ENCODE measurements around the gene ATP11B. TPM values are rescaled to one million over a fixed set of nuclear protein-coding genes. Genes with fewer than 3 reads are reported as not detected.

Gene ATP11B
- polyA plus RNA-seq, 4 donors: 54.8 to 66.5 (median 61.7) TPM

- no peak for DNase-seq (ENCODE audit: low read depth in 4 of 4, low spot score in 3 of 4)
Observed at GRCh38 chr3:182941719-182942118, 148.4 kb downstream of the ATP11B start.

- DNase-seq (ENCODE audit: low read depth in 4 of 4, low spot score in 3 of 4): no peak
Observed at GRCh38 chr3:182947888-182948287, 154.6 kb downstream of the ATP11B start.

GRCh38 chr3:182948305-182948704 lies 155.0 kb downstream of the ATP11B start:
- no peak for DNase-seq (ENCODE audit: low read depth in 4 of 4, low spot score in 3 of 4)

GRCh38 chr3:182949688-182950087 lies 156.4 kb downstream of the ATP11B start:
- no peak for DNase-seq (ENCODE audit: low read depth in 4 of 4, low spot score in 3 of 4)

- DNase-seq (ENCODE audit: low read depth in 4 of 4, low spot score in 3 of 4): no peak
Observed at GRCh38 chr3:182954553-182955235, 161.4 kb downstream of the ATP11B start.

GRCh38 chr3:182957226-182957625 lies 163.9 kb downstream of the ATP11B start:
- DNase-seq (ENCODE audit: low read depth in 4 of 4, low spot score in 3 of 4): no peak

- DNase-seq (ENCODE audit: low read depth in 4 of 4, low spot score in 3 of 4): no peak
Observed at GRCh38 chr3:182957676-182958266, 164.5 kb downstream of the ATP11B start.

GRCh38 chr3:182959474-182960350 lies 166.4 kb downstream of the ATP11B start:
- no peak for DNase-seq (ENCODE audit: low read depth in 4 of 4, low spot score in 3 of 4)

GRCh38 chr3:182962166-182962565 lies 168.9 kb downstream of the ATP11B start:
- no peak for DNase-seq (ENCODE audit: low read depth in 4 of 4, low spot score in 3 of 4)

- DNase-seq (ENCODE audit: low read depth in 4 of 4, low spot score in 3 of 4): no peak
Observed at GRCh38 chr3:182964179-182964578, 170.9 kb downstream of the ATP11B start.

- DNase-seq (ENCODE audit: low read depth in 4 of 4, low spot score in 3 of 4): no peak
Observed at GRCh38 chr3:182965861-182966366, 172.6 kb downstream of the ATP11B start.

- DNase-seq (ENCODE audit: low read depth in 4 of 4, low spot score in 3 of 4): no peak
Observed at GRCh38 chr3:182967218-182968204, 174.2 kb downstream of the ATP11B start.

- no peak for DNase-seq (ENCODE audit: low read depth in 4 of 4, low spot score in 3 of 4)
Observed at GRCh38 chr3:182969277-182969676, 176.0 kb downstream of the ATP11B start.

- DNase-seq (ENCODE audit: low read depth in 4 of 4, low spot score in 3 of 4): no peak
Observed at GRCh38 chr3:182969853-182970252, 176.5 kb downstream of the ATP11B start.

GRCh38 chr3:182970811-182971418 lies 177.6 kb downstream of the ATP11B start:
- DNase-seq (ENCODE audit: low read depth in 4 of 4, low spot score in 3 of 4): no peak

Other genes starting within 250 kb of the ATP11B start
- 10 to 100 TPM; 45.9 to 67.3 (median 64.7) TPM for gene DCUN1D1, start 187.0 kb downstream of the ATP11B start, polyA plus RNA-seq (ENCODE audit: insufficient read length in 4 of 4)